Measurements from ENCODE around the gene LIMCH1.
"Not testable (repeated sequence)": the region's sequence is repeated elsewhere in the genome, so short reads cannot be mapped to it uniquely, and the experiment has no call there.

The LIMCH1 gene

DNA sequence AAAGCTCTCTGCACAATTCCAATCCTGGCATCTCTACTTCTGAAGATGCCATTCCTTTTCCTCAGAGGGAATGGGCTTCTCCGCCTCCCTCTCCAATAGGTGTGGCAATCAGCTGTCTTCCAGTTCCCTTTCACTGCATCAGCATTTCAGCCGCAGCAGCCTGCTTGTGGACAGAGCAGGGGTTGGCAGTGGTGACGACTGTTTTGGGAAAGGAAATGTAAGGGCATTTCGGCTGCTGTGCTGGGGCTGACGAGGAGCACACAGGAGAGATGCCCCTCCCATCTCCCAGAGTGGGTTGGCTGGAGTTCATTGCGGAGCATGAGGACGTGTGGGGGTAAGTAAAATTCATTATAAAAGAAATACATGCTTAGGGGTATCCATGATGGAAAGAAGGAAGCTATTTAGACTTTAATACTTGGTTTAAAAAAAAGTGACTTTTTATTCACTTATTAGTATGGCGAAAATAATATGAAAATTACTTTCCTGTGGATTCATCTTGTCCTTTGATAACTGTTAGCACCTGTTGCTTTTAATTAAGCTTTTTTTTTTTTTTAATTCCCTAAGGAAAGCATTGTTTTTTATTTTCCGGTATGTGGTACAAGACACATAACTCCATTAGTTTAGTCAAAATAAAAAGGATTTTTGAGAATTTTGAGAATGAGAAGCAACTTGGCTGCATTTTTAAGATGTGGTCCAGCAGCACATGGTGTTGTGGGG, at the start of gene LIMCH1:
LIMCH1 (plus strand) TSS at position 141 of the 717 bp plus-strand sequence. CDS start 67,839 bp downstream, outside the sequence.
- no peak for DNase-seq (ENCODE audit: low read depth in 1 of 2, low spot score in 1 of 2)

GRCh38 chr4:41491081-41491576, 46.8 kb upstream of the LIMCH1 start:
- DNase-seq (ENCODE audit: low read depth in 1 of 2, low spot score in 1 of 2), result not testable (repeated sequence)

GRCh38 chr4:41496977-41497376, 41.0 kb upstream of the LIMCH1 start:
- no peak for DNase-seq (ENCODE audit: low read depth in 1 of 2, low spot score in 1 of 2)

- no peak for DNase-seq (ENCODE audit: low read depth in 1 of 2, low spot score in 1 of 2)
Measured at GRCh38 chr4:41498177-41498576, 39.8 kb upstream of the LIMCH1 start.

DNA sequence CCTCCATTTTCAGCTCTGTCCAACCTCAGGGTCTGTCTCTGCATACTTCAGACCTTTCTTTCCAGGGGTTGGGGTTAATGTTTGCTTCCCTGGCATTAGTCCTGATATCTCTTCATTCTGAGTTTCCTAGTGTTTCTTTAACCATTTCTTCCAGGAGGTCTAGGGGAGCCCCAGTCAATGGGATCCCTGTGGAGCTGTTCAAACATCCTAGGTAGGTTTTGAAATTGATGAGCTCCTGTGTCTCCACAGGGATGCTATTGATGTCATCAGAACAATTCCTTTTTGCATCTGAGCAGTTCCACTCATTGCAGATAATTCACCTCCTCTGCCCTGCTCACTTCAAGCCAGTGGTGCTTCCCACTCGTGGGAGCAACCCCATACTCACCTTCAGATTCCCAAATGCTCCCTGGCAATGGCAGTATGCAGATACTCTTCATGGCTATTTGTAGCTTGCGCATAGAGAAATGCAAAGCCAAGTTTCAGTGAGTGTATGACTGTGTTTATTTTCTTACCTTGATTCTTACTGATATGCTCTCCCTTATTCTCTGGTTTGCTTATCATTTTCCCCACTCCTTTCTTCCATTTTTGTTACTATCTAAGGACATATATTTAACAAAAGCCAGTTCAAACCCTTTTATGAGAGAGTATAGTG, 33.7 kb upstream of the LIMCH1 start:
- no peak for DNase-seq (ENCODE audit: low read depth in 1 of 2, low spot score in 1 of 2)

DNA sequence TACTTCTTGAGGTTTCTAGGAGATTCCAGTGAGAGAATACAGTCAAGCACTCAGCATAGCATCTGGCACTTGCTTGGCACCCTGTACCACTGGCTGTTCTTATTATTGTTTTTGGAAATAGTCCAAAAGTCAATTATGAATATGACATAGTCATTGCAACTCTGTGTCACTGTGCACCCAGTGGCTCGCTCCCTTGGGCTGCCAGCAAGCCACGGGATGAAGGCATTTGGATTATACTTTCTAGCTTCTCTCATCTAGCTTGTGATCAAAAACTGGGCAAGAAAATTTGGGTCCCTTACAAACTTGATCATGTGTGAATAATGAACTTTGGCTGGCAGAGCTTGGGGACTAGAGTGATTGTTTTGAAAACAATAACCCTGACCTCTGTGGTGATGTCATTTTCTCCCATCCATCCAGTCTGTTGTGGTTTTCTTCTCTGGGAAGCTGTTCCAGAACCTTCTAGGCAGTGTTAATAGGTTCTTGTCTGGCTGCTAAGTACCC, 32.7 kb upstream of the LIMCH1 start:
- DNase-seq (ENCODE audit: low read depth in 1 of 2, low spot score in 1 of 2), result no peak

GRCh38 chr4:41506130-41506529, 31.8 kb upstream of the LIMCH1 start:
- DNase-seq (ENCODE audit: low read depth in 1 of 2, low spot score in 1 of 2), result no peak

DNA sequence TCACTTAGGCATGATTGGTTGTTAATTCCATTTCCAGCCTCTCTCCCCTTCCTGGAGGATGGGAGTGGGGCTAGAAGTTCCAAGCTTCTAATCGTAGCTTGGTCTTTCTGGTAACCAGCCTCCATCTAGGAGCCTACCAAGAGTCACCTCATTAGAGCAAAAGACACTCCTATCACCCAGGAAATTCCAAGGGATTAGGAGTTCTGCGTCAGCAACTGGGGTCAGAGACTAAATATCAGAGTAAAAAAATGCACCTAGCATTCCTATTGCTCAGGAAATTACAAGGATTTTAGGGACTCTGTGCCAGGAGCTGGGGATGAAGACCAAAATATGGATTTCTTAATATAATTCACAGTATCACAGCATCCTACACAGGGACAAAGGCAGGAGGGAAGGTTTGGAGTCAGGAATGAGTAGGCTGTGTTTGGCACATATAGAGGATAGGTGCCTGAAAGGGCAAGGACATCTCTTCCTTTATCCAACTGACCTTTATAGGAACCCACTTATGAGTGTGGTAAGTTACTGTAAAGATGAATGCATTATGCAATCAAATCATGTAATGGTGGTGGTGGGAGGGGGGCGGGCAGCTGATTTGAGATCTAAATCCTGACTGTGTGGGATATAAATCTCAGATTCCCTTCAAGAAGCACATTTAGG, 30.5 kb upstream of the LIMCH1 start:
- no peak for DNase-seq (ENCODE audit: low read depth in 1 of 2, low spot score in 1 of 2)

DNA sequence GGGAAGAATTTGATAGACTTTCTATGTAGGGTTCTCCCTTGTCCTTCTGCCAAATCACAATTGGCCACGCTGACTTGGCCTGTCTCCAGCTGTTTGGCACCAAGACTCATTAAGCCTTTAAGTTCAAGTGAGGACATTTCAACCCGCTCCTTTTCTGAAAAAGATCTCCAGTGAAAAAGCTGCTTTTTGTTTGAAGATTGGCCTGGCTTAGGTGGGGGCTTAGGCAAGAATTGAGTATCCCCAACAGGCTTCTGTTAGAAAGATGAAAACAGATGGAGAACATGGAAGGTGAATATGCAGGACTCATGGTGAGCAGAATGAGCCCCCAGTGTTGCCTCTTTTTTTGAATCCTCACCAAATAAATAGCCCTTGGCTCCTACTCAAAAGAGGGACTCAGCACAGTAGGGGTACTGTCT, 28.5 kb upstream of the LIMCH1 start:
- DNase-seq (ENCODE audit: low read depth in 1 of 2, low spot score in 1 of 2), result no peak

GRCh38 chr4:41510179-41510578, 27.8 kb upstream of the LIMCH1 start:
- DNase-seq (ENCODE audit: low read depth in 1 of 2, low spot score in 1 of 2), result no peak

DNA sequence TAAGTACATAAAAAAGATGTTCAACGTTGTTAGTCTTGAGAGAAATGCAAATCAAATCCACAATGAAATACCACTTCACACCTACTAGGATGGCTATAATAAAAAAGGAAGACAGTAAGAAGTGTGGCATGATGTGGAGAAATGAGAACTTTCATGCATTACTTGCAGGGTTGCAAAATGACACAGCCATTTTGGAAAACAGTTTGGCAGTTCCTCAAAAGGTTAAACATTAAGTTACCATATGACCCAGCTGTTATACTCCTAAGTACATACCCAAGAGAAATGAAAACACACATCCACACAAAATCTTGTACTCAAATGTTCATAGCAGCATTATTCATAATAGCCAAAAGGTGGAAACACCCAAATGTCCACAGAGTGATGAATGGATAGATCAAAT, 25.8 kb upstream of the LIMCH1 start:
- DNase-seq (ENCODE audit: low read depth in 1 of 2, low spot score in 1 of 2), result no peak

GRCh38 chr4:41512596-41512995, 25.4 kb upstream of the LIMCH1 start:
- DNase-seq (ENCODE audit: low read depth in 1 of 2, low spot score in 1 of 2), result no peak

- DNase-seq (ENCODE audit: low read depth in 1 of 2, low spot score in 1 of 2), result no peak
Measured at GRCh38 chr4:41514169-41514568, 23.8 kb upstream of the LIMCH1 start.

DNA sequence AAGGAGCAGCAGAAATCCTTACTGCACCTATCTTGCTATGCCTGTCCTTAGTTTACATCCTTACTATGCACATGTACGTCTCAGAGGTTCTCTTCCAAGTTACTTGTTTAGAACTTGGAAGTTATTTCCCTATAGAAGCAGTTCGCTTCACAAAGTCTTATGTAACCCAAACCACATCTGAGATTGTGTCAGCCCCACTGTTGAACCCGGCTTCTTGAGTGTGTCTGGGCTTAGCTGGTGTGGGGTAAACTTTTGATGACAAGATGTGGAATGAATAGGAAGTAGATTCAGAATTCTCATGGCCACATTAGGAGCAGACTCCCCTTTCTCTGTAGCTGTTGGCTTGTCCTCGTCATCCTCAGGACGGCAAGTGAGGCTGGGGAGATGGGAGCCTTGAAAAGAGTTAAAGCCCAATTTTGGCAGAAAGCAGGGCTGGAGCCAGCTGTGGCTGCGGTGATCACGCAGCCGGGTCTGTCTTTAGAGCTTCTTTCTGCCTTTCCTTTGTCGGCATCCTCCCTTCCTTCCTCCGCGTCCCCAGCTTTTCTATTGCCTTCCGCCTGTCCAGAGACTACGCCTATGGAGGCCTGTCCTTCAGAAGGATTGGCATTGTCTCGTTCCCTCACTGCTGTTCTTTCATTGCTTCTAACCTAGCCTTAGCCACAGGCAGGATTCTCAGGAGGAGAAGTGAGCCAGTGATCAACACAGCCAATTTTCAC, 23.0 kb upstream of the LIMCH1 start:
- DNase-seq (ENCODE audit: low read depth in 1 of 2, low spot score in 1 of 2), result no peak

DNA sequence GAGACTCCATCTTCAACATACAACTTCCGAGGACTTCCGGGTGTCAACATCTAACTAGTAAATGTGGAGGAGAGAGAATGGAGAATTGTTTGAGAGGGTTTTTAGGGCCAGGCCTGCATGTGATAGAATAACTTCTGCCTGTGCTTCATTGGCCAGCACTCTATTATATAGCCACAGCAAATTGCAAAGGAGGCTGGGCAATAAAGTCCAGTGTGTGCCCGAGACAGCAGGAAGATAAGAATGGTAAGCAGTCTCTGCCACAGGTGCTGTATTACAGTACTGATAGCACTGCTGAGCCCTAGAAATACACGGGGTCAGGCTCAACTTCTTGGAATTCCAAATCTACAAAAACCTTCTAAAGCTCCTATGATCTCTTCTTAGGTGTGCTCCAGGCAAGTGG, 20.8 kb upstream of the LIMCH1 start:
- no peak for DNase-seq (ENCODE audit: low read depth in 1 of 2, low spot score in 1 of 2)

DNA sequence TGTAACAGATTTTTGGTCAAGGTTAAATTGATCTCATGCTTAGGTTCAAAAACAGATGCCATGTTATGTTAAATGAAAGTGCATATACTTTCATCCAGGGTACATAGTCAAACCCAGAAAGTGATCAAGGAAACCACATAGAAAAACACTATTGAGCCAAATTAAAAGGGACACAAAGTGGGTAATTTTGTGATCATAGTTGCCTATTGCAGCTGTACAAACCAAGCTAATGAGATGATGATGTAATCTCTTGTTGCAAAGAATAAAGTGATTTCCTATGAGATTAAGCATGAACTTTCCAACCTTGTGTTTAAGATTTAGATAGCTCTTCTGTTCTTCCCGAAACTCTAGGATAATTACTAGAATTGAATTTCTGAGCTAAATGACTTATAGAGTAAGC, 20.2 kb upstream of the LIMCH1 start:
- no peak for DNase-seq (ENCODE audit: low read depth in 1 of 2, low spot score in 1 of 2)

GRCh38 chr4:41524425-41524824, 13.5 kb upstream of the LIMCH1 start:
- DNase-seq (ENCODE audit: low read depth in 1 of 2, low spot score in 1 of 2), result no peak

DNA sequence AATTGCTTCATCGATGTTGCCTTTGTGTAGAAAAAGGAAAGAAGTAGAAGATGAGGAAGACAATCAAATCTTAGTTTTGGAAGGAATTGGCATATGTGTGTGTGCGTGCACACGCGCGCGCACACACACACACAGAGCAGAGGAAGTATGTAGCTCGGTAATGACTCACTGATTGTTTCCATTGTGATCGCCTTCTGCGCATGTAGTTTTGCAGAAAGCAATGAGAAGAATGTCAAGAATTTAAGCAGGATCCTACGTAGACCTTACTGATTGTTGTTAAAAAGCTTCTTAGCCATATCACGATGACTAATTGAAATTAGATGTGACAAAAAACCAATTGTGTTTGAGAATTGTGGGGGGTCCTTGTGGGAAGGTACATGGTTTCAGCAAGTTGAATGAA, 12.8 kb upstream of the LIMCH1 start:
- no peak for DNase-seq (ENCODE audit: low read depth in 1 of 2, low spot score in 1 of 2)

- no peak for DNase-seq (ENCODE audit: low read depth in 1 of 2, low spot score in 1 of 2)
Measured at GRCh38 chr4:41526628-41527027, 11.3 kb upstream of the LIMCH1 start.

DNA sequence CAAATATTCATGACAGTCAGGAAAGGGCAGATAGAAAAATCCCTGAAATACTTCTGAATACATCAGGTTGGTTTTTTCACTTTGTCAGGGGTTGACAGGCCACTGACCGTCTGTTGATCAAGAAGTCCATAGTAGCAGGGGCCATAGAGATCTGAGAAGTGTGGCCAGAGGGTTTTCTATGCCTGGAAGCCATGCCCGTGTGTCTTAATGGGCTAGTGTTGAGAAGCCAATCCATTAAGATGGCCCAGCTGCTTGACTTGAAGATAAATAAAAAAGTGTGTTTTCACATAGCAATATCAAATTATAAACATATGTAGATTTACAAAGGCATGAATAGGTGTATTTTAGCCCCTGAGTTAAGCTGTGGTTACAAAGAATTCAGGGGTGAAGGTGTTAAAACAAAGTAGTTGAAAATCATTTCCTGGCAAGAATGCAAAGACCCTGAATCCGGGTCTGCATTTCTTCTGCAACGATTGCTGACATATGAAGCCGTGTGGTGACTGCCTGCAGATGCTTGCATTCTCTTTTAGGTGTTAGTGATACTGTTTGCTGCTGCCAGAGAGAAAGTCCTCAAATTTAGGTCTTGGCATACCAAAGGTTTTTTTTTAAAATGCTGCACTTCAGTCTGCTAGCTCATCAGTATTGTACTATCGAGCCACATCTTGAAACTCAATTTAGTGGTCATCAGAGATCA, 9.3 kb upstream of the LIMCH1 start:
- DNase-seq (ENCODE audit: low read depth in 1 of 2, low spot score in 1 of 2), result no peak

DNA sequence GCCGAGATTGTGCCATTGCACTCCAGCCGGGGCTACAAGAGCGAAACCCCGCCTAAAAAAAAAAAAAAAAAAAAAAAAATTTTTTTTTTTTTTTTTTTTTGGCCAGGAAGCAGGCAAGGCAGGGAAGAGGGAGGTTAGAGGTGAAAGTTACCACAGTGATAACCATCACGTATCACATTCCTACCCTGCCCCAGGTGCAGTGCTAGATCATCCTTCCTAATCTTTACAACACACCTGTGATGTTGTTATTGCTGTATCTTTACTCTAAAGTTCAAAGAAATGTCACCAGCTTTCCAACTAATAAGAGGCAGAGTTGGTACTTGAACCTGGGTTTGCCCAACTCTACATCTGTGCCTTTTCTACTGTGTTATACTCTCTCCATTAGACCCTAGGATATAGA, 7.2 kb upstream of the LIMCH1 start:
- no peak for DNase-seq (ENCODE audit: low read depth in 1 of 2, low spot score in 1 of 2)

Measured in stimulated activated CD4-positive, alpha-beta T cell treated with anti-CD3 and anti-CD28 coated beads, Interleukin-15, amount 100 ng/mL, for 1 hour (primary cell).